Endothelial cell of umbilical vein (primary cell): ENCODE data around the gene PLEKHG3. TPM values are rescaled to one million over a fixed set of nuclear protein-coding genes. Genes with fewer than 3 reads are reported as not detected.

ENCODE experiments used
- BruUV-seq: library from RNA; stranded (reverse); fragments of 400-500 nt; replicated peaks from 2 replicates; lab custom pipeline; 2021; lab: Mats Ljungman, UMichigan
- CTCF ChIA-PET: fragments of 300-600, 350-600 bp; sonication (Branson Sonifier 250); formaldehyde crosslinking; loops from one replicate; lab custom pipeline; 2021; ENCODE audit warnings: antibody characterized with exemption, inconsistent platforms; lab: Charles Lee
- POLR2A ChIA-PET: fragments of 300-600, 350-600 bp; sonication (Branson Sonifier 250); formaldehyde crosslinking; loops from one replicate; lab custom pipeline; 2021; ENCODE audit warnings: antibody characterized with exemption, inconsistent platforms; lab: Charles Lee
- DNase-seq: peaks from one replicate; pipeline ENCODE4 v3.0.0-alpha.2; 2011; ENCODE audit warnings: low read depth, low spot score
- FAIRE-seq: peaks from 2 replicates; lab custom pipeline; 2011; peaks lifted over from hg19 to GRCh38; lab: Jason Lieb, UNC
- H2AFZ ChIP-seq: 2 replicates; pipeline ENCODE4 v1.6.0; 2012; ENCODE audit warnings: low read depth, low read length, control low read depth, inconsistent platforms
- H3K27ac ChIP-seq: 2 replicates; pipeline ENCODE4 v1.5.1; 2011; ENCODE audit warnings: low read depth, mild to moderate bottlenecking, control low read depth, low read length, moderate library complexity; ENCODE audit not compliant: insufficient read depth
- H3K27me3 ChIP-seq, 2 experiments: 2 replicates each; pipeline versions ENCODE4 v1.6.0 to v1.6.1; 2011; ENCODE audit warnings: low read length in 2 of 2, mixed read lengths in 1 of 2; ENCODE audit not compliant: control insufficient read depth in 2 of 2, insufficient read depth in 2 of 2
- H3K36me3 ChIP-seq, 2 experiments: 2 replicates in 1 of 2; 3 replicates in 1 of 2; pipeline ENCODE4 v1.5.1; 2011; ENCODE audit warnings: low read length in 2 of 2, mild to moderate bottlenecking in 1 of 2, moderate library complexity in 1 of 2; ENCODE audit not compliant: control insufficient read depth in 2 of 2, insufficient read depth in 2 of 2; ENCODE audit errors: extremely low read depth in 1 of 2
- H3K4me1 ChIP-seq: 3 replicates; pipeline ENCODE4 v1.5.1; 2011; ENCODE audit warnings: mild to moderate bottlenecking, low read length; ENCODE audit not compliant: control insufficient read depth, insufficient read depth; ENCODE audit errors: extremely low read depth
- H3K4me2 ChIP-seq: 2 replicates; pipeline ENCODE4 v1.6.1; 2011; ENCODE audit warnings: low read length, control low read depth, mixed read lengths; ENCODE audit not compliant: insufficient read depth
- H3K4me3 ChIP-seq, 3 experiments: fragments of 200-600 bp in 1 of 3; sonication (generic), shearing (Covaris generic) in 1 of 3; replicated peaks in 1 of 3; 2 replicates each; pipeline ENCODE4 v1.5.1; 2011 to 2016; ENCODE audit warnings: control low read depth in 3 of 3, low read length in 3 of 3, mild to moderate bottlenecking in 2 of 3, inconsistent platforms in 1 of 3, low read depth in 1 of 3, moderate library complexity in 1 of 3; ENCODE audit not compliant: insufficient read depth in 1 of 3
- H3K79me2 ChIP-seq: 2 replicates; pipeline ENCODE4 v1.6.0; 2012; ENCODE audit warnings: low read length, inconsistent platforms; ENCODE audit not compliant: control insufficient read depth, insufficient read depth
- H3K9ac ChIP-seq: replicated peaks from 2 replicates; pipeline ENCODE3; 2011; ENCODE audit warnings: low read length, control low read depth; ENCODE audit not compliant: insufficient read depth; ENCODE audit errors: extremely low read depth
- H3K9me1 ChIP-seq: replicated peaks from 3 replicates; pipeline ENCODE4 v1.6.0; 2011; ENCODE audit warnings: mild to moderate bottlenecking, low read length; ENCODE audit not compliant: control insufficient read depth, insufficient read depth; ENCODE audit errors: extremely low read depth
- H3K9me3 ChIP-seq: replicated peaks from 2 replicates; pipeline ENCODE4 v1.5.1; 2012; ENCODE audit warnings: low read length, inconsistent platforms; ENCODE audit not compliant: control insufficient read depth, insufficient read depth
- H4K20me1 ChIP-seq: replicated peaks from 2 replicates; pipeline ENCODE3; 2011; ENCODE audit warnings: mild to moderate bottlenecking, low read length; ENCODE audit not compliant: control insufficient read depth, insufficient read depth; ENCODE audit errors: extremely low read depth
- EZH2 ChIP-seq: IDR thresholded peaks from 2 replicates; pipeline ENCODE4 v1.6.1; 2012; ENCODE audit warnings: borderline replicate concordance, low read depth, mild to moderate bottlenecking, moderate library complexity, low read length, inconsistent platforms; ENCODE audit not compliant: severe bottlenecking
- FOS ChIP-seq: IDR thresholded peaks from 2 replicates; pipeline ENCODE4 v1.6.1; 2011; ENCODE audit warnings: mild to moderate bottlenecking, low read length, moderate library complexity, borderline replicate concordance; ENCODE audit not compliant: insufficient read depth
- GATA2 ChIP-seq: IDR thresholded peaks from 2 replicates; pipeline ENCODE4 v1.7.0; 2011; ENCODE audit warnings: low read depth, mild to moderate bottlenecking, moderate library complexity, mixed read lengths, low read length; ENCODE audit not compliant: insufficient read length, insufficient read depth
- JUN ChIP-seq: IDR thresholded peaks from 2 replicates; pipeline ENCODE4 v1.6.1; 2011; ENCODE audit warnings: borderline replicate concordance, low read depth; ENCODE audit not compliant: insufficient read length, insufficient read depth
- MYC ChIP-seq: IDR thresholded peaks from one replicate; pipeline ENCODE4 v1.6.1; 2011; ENCODE audit warnings: mild to moderate bottlenecking, low read depth, low read length
- POLR2A ChIP-seq: IDR thresholded peaks from 2 replicates; pipeline ENCODE4 v1.6.1; 2012; ENCODE audit warnings: low read depth, mild to moderate bottlenecking, control low read depth, low read length
- POLR2AphosphoS5 ChIP-seq: IDR thresholded peaks from 2 replicates; pipeline ENCODE4 v1.6.1; 2012; ENCODE audit warnings: low read depth, mild to moderate bottlenecking, control low read depth, low read length, moderate library complexity; ENCODE audit not compliant: insufficient read depth
- dilution Hi-C: fragments of 300-500 bp; cut with MboI; formaldehyde crosslinking; loops from one replicate; pipeline ENCODE4 v1.15.0; 2019; ENCODE audit warnings: low sequenced_read_pairs; ENCODE audit not compliant: extremely low pct_ligation_motif_present
- intact Hi-C: fragments of 100-400 bp; cut with micrococcal nuclease; formaldehyde crosslinking; loops from one replicate; pipeline ENCODE4 v1.10.0; 2022
- polyA plus RNA-seq, 4 experiments: library from polyadenylated mRNA; depleted of rRNA in 3 of 4; stranded (reverse) in 3 of 4; unstranded in 1 of 4; fragments of >200 nt; gene quantifications; 2 replicates each; pipeline versions ENCODE4 v1.2.1 to v1.2.3, GENCODE V29; 2011 to 2012; ENCODE audit warnings: missing spikeins in 1 of 4
- total RNA-seq: library from RNA; stranded (reverse); gene quantifications from 2 replicates; pipeline ENCODE4 v1.2.3, GENCODE V29; 2021
- TF ChIP-seq, protein P1 (sequence below): IDR thresholded peaks from 2 replicates; pipeline ENCODE4 v1.6.1; 2011; ENCODE audit not compliant: insufficient read depth, insufficient read length
- TF ChIP-seq, protein P2 (sequence below), 2 donors: IDR thresholded peaks; 1 replicate in 1 of 2; 2 replicates in 1 of 2; pipeline ENCODE4 v1.5.1; 2011; ENCODE audit warnings: low read length in 2 of 2, mild to moderate bottlenecking in 2 of 2, moderate library complexity in 2 of 2, control low read depth in 1 of 2, inconsistent platforms in 1 of 2, low read depth in 1 of 2; ENCODE audit not compliant: insufficient read depth in 1 of 2; ENCODE audit errors: extremely low read depth in 1 of 2

Gene PLEKHG3
- total and polyA plus RNA-seq, 2 donors (not counting 3 experiments of a cell fraction or from before 2014, with no cell fraction given), result 6.6 to 8.0 TPM

- Histone ChIP-seq H3K9me3 (no peaks in the 10 kb centered on the region), H3K79me2 (no peaks in the 10 kb centered on the region), H3K4me3 (no peak overlapping the region), H3K9ac (no peak overlapping the region), H3K36me3 (no peaks in the 10 kb centered on the region), H2AFZ (no peak overlapping the region), H3K27me3 (no peaks in the 10 kb centered on the region), H3K27ac (no peak overlapping the region), H3K9me1 (no peaks in the 10 kb centered on the region), H3K4me2 (no peak overlapping the region), H4K20me1 (no peaks in the 10 kb centered on the region), H3K4me1 (no peaks in the 10 kb centered on the region)
- no peak for FAIRE-seq
- BruUV-seq, result no TSS peak
- ChIA-PET POLR2A (no interaction called here), CTCF (no interaction called here)
- dilution Hi-C loops (no loop called here), intact Hi-C loops (no loop called here)
- DNase-seq, result no peak
- TF ChIP-seq MYC (no peak), POLR2AphosphoS5 (no peak), JUN (no peak), FOS (no peak)
Measured at GRCh38 chr14:64770751-64771150, 66.5 kb downstream of the PLEKHG3 start.

DNA sequence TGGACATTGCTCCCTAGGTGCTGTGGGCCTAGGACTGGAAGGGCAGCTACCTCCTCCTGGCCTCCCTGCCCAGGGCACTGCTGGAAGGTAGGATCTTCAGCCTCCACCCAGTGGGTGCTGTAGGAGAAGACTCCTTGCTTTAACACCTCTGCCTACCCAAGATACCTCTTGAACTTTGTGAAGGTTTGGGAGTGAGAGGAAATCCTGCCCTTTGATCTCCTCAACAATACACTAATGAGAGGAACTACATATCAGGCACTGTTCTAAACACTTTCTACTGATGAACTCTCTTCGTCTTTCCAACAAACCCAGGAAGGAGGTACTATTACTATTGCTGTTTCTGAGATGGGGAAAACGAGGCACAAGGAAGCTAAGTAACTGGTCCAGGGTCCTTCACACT lies 66.9 kb downstream of the PLEKHG3 start:
- Histone ChIP-seq H2AFZ (no peak overlapping the region), H3K79me2 (no peaks in the 10 kb centered on the region), H3K4me2 (no peak overlapping the region), H3K9me1 (no peaks in the 10 kb centered on the region), H3K27ac (no peak overlapping the region), H3K36me3 (no peaks in the 10 kb centered on the region), H4K20me1 (no peaks in the 10 kb centered on the region), H3K27me3 (no peaks in the 10 kb centered on the region), H3K9me3 (no peaks in the 10 kb centered on the region), H3K4me3 (no peak overlapping the region), H3K4me1 (no peaks in the 10 kb centered on the region), H3K9ac (no peak overlapping the region)
- intact Hi-C loops, result no loop called here
- BruUV-seq, result no TSS peak
- ChIA-PET POLR2A (no interaction called here), CTCF (no interaction called here)
- no peak for DNase-seq
- FAIRE-seq, result no peak
- dilution Hi-C loops, result no loop called here
- TF ChIP-seq POLR2AphosphoS5 (no peak), EZH2 (no peak), MYC (no peak), GATA2 (no peak), FOS (no peak), JUN (no peak), POLR2A (no peak)
- TF ChIP-seq, protein P1, sequence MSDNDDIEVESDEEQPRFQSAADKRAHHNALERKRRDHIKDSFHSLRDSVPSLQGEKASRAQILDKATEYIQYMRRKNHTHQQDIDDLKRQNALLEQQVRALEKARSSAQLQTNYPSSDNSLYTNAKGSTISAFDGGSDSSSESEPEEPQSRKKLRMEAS, result no peak
- TF ChIP-seq, protein P2, sequence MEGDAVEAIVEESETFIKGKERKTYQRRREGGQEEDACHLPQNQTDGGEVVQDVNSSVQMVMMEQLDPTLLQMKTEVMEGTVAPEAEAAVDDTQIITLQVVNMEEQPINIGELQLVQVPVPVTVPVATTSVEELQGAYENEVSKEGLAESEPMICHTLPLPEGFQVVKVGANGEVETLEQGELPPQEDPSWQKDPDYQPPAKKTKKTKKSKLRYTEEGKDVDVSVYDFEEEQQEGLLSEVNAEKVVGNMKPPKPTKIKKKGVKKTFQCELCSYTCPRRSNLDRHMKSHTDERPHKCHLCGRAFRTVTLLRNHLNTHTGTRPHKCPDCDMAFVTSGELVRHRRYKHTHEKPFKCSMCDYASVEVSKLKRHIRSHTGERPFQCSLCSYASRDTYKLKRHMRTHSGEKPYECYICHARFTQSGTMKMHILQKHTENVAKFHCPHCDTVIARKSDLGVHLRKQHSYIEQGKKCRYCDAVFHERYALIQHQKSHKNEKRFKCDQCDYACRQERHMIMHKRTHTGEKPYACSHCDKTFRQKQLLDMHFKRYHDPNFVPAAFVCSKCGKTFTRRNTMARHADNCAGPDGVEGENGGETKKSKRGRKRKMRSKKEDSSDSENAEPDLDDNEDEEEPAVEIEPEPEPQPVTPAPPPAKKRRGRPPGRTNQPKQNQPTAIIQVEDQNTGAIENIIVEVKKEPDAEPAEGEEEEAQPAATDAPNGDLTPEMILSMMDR (IDR thresholded peaks at IDR 0.05; ENCODE audit: extremely low read depth in 1 of 2, insufficient read depth in 1 of 2, low read depth in 1 of 2, low read length in 2 of 2), result no peak
